Measurements from ENCODE around the gene OR56A3.
"Not testable (repeated sequence)": the region's sequence is repeated elsewhere in the genome, so short reads cannot be mapped to it uniquely, and the experiment has no call there.

Gene OR56A3, protein sequence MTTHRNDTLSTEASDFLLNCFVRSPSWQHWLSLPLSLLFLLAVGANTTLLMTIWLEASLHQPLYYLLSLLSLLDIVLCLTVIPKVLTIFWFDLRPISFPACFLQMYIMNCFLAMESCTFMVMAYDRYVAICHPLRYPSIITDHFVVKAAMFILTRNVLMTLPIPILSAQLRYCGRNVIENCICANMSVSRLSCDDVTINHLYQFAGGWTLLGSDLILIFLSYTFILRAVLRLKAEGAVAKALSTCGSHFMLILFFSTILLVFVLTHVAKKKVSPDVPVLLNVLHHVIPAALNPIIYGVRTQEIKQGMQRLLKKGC

DNA sequence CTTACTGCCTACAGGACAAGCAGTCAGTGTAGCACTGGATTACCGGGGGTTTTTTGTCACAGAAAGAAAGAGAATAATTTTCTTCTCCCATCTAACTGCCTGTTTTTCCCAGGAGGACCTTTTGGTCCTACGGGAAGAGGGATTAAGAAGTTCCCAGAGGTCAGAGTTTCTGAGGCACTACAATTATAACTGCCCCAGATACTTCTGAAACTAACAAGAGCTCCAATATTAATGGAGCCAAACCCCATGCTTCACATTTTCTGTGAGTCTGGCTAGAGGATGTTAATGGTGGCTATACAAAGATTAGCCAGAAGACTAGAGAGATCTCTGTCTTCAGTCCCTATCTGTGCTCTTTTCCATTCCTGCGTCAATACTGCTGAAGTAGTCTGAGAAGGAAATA, at the start of gene OR56A3:
Gene OR56A3, plus strand, starts transcription at position 301 of the 400 bp plus-strand sequence. CDS start 5,096 bp downstream, outside the sequence.
- no peak for DNase-seq

DNA sequence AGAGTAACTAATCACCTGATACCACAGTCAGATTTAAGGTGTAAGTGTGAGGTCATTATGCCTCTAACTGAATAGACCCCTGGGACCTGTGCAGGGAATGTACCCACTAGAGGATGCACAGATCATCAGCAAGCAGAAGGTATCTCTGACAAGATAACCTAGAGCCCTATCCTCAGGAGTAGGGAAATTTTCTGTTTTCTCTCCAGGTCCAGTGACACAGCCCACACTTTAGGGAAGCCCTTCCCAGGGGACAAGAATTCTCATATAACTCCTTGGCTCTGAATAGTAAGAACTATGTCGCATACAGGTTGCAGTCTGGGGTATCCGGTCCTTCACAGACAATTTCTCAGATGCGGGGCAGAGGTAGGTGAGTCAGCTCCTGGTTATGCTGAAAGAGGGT, 49.1 kb upstream of the OR56A3 start, which contains the start of gene OR52E5:
Gene OR52E5, plus strand, starts transcription at position 301 of the 400 bp plus-strand sequence. CDS start 7,569 bp downstream, outside the sequence.
- no peak for DNase-seq

DNA sequence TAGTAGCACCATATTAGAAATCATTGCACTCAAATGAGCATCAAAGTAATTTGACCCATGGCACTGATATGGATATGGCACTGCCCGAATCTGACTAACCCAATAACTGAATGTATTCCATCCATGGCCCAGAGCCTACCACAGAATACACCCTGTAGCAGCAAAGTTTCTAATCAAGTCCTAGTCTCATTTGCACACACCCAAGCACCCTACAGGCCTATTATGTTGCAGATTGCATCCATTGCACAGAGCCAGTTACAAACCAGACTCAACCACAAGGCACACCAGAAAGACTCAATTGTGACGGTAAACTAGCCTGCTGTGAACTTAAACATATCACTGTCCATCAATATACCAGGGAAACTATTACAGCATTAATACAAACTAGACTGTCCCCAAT, 42.5 kb upstream of the OR56A3 start:
- no peak for DNase-seq

DNA sequence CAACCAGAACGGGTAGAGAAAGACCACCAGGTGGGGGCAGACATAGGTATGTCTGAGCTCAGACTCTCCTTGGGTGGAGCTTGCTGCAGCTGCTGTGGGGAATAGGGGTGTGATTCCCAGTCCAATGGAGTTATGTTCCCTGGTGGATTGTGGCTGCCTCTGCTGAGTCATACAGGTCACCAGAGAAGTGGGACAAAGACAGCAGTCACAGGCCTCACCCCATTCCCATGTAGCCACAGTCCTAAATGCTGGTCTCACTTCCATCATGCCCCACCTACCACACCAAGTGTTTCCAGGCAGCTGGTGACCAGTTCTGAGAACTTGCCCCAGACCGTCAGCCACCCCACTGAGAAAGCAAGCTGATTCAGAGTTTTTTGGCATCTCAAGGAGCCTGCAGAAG, 31.5 kb upstream of the OR56A3 start:
- DNase-seq = no peak

DNA sequence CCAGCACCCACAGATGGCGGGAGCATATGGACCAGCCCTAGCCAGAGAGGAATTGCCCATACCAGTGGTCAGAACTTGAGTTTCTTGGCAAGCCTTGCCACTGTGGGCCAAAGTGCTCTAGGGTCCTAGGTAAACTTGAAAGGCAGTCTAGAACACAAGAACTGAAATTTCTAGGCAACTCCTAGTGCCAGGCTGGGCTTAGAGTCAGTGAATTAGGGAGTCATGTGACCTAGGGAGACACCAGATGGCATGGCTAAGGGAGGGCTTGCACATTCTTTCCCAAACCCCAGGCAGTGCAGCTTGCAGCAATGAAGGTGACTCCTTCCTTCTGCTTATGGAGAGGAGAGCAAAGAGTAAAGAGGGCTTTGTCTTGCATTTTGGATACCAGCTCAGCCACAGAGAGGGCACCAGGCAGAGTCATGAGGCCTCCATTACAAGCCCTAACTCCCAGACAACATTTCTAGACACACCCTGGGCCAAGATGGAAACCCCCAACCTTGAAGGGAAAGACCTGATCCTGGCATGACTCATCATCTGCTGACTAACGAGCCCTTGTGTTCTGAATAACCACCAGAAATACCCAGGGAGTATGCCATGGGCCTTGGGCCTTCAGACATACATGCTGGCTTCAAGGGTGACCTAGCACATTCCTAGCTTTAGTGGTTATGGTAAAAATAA, 19.2 kb upstream of the OR56A3 start:
- no peak for DNase-seq

DNA sequence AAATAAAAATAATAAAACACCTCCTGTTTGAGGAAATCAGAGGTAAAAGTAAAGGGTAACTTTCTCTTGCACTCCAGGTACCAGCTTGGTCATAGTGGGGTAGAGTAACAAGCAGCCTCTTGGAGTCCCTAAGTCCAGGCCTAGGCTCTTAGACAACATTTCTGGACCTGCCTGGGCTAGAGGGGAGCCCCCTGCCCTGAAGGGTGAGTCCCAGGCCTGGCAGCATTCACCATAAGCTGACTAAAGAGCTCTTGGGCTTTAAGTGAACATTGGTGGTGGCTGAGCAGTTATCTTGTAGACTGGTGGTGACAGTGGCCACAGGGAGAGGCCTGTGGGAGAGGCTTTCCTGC, 18.6 kb upstream of the OR56A3 start:
- no peak for DNase-seq

DNA sequence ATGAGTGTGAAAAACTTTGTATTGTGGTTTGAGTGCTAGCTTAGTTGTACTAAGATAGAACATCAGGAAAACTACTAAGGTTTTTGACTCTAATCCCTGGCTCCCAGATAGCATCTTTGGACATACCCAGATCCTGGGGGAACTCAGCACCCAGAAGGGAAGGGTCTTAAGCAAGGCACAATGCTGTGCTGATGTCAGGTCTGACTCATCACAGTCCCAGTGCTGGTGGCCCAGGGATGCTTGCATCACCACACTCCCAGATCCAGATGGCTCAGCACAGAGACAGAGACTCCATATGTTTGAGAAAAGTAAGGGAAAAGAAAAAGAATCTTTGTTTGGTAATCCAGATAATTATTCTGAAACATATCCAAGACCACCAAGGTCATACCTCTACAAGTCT, 18.3 kb upstream of the OR56A3 start:
- no peak for DNase-seq

DNA sequence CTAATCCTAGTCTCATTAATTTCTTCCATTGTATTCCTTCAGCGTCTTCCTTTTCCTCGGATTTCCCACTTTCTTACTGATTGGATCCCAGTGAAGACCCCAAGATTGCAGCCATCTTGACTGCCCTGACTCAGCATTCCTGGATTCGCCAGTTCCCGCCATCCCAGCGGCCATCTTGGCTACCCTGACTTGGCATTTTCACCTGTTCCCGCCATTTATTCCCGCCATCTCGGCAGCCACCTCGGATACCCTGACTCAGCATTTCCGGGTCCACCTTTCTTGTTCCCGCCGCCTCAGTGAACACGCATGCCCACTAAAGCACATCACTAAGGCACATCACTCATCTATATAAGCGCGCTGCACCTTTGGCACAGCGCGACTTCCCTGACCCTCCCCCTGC, 13.8 kb upstream of the OR56A3 start:
- no peak for DNase-seq

DNA sequence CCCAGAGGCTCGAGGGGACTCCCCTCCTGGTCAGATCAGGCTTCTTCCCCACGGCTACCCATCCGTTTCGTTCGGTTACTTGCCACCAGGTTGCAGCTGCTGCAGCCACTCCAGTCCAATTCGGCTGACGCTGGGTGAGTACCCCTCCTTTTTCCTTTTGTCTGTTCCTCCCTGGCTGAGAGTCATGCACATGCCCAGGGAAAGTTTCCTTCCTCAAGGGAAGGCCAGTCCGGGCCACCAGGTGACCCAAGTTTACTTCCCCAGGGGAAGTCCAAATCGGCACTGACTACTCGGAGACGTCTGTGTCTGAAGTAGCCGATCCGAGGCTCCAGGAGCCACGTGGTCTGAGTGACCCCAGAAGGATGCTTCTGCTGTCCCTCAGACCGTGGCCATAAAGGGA, 13.2 kb upstream of the OR56A3 start:
- no peak for DNase-seq

DNA sequence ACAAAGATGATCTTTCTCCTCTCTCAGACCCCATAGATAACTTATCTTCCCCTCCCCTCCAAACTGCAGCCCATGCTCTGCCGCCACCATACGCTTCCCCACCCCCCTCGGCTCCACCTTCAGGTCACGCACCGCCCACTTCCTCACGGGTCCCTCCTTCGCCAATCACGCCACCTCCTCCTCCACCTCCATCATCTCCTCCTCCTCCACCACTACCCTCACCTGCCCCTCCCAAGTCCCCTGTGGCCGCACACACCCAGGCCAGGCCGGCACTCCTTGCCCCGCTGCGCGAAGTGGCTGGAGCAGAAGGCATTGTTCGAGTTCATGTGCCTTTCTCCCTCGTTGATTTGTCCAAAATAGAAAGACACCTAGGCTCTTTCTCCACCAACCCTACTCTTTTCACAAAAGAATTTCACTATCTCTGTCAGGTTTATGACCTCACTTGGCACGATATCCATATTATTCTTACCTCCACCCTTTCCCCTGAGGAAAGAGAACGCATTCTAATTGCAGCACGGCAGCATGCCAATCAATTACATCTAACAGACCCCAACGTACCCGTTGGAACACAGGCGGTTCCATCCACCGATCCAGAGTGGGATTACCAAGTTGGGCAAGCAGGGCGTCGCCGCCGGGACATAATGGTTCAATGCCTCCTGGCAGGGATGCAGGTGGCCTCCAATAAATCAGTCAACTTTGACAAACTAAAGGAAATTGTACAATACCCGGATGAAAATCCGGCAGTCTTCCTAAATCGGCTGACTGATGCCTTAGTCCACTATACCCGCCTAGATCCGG, 12.3 kb upstream of the OR56A3 start:
- DNase-seq = no peak

DNA sequence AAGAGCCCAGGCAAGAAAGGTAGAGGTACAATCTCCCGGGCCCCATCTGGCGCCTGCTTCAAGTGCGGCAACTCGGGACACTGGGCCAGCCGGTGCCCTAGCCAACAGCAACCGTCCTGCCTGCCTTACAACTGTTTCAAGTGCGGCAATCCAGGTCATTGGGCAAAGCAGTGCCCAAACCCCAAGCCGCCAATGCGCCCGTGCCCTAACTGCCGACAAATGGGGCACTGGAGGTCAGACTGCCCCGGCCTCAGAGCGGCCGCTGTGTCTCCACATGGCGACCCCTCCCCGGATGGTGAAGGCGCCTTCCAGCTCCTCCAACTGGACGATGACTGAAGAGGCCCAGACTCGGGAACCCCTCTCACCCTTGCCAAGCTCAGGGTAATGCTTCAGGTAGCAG, 11.4 kb upstream of the OR56A3 start:
- DNase-seq = no peak

DNA sequence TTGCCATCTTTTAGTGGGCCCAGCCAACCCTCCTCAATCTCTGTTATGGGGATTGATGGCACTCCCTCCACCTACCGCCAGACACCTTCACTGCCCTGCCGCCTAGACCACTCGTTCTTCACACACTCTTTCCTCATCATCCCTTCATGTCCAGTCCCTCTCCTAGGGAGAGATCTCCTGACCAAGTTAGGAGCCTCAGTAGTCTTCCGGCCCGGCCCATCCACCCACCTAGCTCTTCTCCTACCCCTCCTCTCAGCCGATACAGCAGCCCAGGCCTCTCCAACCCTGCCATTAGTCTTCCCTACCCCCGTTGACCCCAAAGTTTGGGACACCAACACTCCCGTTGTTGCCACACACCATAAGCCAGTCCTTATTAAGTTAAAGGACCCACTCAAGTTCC, 11.0 kb upstream of the OR56A3 start:
- no peak for DNase-seq

DNA sequence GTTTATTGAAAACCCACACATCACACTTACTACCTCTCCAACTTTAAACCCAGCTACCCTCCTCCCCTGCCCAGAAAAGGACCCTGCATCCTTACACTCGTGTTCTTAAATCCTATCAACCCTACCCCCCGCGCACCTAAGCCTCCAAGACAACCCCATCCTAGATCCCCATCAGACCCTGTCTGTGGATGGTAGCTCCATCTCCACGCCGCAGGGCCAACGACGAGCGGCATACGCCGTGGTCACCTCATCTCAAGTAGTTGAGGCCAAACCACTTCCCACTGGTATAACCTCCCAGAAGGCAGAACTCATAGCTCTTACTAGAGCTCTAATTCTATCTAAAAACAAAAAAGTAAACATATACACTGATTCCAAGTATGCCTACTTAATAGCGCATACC, 9.4 kb upstream of the OR56A3 start:
- no peak for DNase-seq

DNA sequence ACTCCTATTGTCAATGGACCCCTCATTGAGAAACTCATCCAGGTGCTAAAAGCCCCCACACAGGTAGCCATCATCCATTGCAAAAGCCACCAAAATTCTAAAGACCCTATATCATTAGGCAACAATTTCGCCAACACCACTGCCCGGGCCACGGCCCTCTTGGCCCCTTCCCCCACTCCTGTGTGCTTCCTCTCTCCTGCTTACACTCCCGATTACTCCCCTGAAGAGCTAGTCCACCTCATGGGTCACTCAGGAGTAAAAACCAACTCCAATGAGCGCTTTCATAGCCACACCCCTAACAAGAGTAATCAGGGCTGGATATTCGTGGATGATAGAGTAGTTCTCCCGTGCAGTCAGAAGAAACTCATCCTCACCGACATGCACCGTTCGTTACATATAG, 8.9 kb upstream of the OR56A3 start:
- no peak for DNase-seq

DNA sequence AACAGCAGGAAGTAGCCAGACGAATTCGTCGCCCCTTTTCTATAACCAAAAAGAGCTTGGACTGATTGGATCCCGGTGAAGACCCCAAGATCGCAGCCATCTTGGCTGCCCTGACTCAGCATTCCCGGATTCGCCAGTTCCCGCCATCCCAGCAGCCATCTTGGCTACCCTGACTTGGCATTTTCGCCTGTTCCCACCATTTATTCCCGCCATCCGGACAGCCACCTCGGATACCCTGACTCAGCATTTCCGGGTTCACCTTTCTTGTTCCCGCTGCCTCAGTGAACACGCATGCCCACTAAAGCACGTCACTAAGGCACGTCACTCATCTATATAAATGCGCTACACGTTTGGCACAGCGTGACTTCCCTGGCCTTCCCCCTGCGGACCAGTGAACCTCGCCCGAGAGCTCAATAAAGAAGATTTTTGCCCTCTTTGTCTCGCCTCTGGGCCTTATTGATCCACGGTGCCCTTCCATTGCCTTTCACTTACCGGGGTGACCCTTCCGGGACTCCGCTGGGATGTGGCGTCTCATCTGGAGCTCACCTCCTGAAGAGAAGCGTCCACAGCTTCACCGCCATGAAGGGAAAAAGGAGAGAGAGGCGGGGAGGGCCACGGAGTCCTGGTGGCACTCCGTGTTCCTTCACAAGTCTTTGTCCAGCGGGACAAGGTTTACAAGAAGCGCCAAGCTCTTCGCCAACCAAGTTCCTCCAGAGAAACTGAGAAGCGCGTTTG, 4.0 kb upstream of the OR56A3 start:
- DNase-seq = no peak

DNA sequence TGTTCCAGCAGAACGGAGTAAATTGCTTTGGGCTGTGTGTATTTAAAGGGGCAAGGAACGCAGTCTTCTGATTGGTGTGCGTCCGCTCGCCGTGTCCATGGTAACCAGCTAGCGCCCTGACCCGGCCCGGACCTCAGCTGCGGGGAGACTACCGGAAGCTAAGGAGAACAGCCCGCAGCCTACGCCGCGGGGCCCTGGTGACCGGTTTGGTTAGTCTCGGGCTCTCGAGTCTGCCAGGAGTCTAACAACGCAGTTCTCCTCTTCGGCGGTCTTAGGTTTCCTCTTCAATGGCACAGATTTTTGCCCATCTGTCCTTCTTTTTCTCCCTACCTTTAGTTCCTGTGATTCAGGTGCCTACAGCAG, 3.5 kb upstream of the OR56A3 start:
- no peak for DNase-seq

DNA sequence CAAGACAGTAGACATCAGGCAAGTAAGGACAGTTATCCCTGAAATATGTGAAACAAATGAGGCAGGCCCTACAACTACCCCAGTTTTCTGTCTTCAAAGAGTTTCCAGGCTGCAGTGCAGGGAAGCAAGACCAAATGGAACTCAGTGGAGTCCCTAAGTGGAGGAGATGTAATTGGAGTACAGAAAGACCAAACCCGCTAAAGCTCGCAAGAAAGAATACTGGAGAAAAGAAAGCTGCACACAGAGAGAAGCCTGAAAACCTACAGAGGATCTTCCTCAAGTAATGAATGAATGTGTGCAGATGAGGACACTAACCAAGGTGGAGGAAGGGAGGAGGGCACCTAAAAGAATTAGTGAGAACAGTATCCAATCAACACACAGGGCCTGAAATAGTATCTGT, 1.3 kb upstream of the OR56A3 start:
- DNase-seq = no peak

DNA sequence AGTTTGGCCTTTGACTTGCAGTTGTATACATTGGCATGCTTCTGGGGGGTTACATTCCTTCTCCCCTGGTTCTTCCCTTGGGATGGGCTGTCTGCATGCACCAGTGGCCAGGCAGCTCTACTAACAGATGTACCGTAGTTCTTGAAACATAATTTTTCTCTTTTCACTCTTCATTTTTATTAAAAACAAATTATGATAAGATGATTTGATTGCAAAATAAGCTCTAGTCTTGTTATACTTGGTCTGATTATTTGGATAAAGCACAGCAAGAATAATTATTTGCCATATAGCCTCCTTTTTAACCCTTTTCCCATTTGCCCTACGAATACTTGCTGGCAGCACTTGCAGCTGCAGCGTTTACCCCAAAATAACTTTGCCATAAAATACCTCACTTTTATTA, 13.5 kb downstream of the OR56A3 start:
- DNase-seq = no peak

DNA sequence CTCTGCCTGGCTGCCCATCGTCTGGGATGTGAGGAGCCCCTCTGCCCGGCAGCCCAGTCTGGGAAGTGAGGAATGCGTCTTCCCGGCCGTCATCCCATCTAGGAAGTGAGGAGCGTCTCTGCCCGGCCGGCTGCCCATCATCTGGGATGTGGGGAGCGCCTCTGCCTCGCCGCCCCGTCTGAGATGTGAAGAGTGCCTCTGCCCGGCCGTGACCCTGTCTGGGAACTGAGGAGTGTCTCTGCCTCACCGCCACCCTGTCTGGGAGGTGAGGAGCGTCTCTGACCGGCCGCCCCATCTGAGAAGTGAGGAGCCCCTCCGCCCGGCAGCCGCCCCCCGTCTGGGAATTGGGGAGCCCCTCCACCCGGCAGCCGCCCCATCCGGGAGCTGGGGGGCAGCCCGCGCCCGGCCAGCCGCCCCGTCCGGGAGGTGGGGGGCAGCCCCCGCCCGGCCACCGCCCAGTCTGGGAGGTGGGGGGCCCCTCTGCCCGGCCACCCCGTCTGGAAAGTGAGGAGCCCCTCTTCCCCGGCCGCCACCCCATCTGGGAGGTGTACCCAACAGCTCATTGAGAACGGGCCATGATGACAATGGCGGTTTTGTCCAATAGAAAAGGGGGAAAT, 18.8 kb downstream of the OR56A3 start:
- DNase-seq = not testable (repeated sequence)

DNA sequence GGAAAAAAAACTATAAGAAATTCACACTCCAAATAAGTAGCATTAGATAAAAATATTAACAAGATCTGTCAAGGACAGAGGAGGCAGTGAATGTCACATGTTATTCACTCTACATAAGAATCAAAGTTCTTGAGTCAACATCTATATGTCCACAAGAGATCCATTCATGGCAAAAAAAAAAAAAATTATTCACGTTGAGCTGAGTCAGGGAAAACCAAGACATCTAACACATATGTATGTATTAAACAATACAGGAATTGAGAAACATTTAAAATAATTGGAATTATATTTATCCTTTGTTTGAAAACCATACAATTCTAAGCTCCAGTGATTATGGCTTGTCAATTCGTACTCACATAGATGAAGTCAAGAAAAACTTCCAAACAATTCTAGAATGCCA, 24.9 kb downstream of the OR56A3 start:
- no peak for DNase-seq

DNA sequence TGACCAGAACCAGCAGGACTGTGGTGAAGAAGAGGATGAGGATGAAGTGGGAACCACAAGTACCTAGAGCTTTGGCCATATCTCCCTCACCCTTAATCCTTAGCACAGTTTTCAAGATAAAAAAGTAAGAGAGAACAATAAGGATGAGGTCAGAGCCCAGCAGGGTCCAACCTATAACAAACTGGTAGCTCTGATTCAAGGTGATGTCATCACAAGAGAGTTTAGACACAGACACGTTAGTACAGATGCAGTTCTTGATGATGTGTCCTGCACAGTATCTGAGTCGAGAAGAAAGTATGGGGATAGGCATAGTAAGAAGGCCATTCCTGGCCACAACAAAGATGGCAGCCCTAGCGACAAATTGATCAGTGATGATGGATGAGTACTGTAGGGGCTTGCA, 25.7 kb downstream of the OR56A3 start:
- no peak for DNase-seq
